Nephron progenitor cell (in vitro differentiated cells): ENCODE results near the gene PLK5.
"Not testable (repeated sequence)": the region's sequence is repeated elsewhere in the genome, so short reads cannot be mapped to it uniquely, and the experiment has no call there.

Experiments
- DNase-seq: peaks from one replicate; pipeline ENCODE4 v3.0.0; 2021
- H3K27ac Mint-ChIP-seq: 2 replicates; pipeline ENCODE4 v1.8.0; 2021; ENCODE audit warnings: mild to moderate bottlenecking, moderate library complexity, mixed read lengths
- H3K27me3 Mint-ChIP-seq: 2 replicates; pipeline ENCODE4 v1.8.0; 2021; ENCODE audit warnings: mild to moderate bottlenecking, low read depth, mixed read lengths; ENCODE audit not compliant: poor library complexity
- H3K36me3 Mint-ChIP-seq: 2 replicates; pipeline ENCODE4 v1.8.0; 2021; ENCODE audit warnings: low read depth, mixed read lengths
- H3K4me1 Mint-ChIP-seq: 2 replicates; pipeline ENCODE4 v1.8.0; 2021; ENCODE audit warnings: mixed read lengths
- H3K4me3 Mint-ChIP-seq: 2 replicates; pipeline ENCODE4 v1.8.0; 2021; ENCODE audit warnings: mild to moderate bottlenecking, moderate library complexity, mixed read lengths
- H3K9me3 Mint-ChIP-seq: 2 replicates; pipeline ENCODE4 v1.8.0; 2021; ENCODE audit warnings: mild to moderate bottlenecking, moderate library complexity, mixed read lengths
- TF ChIP-seq, protein P1 (sequence below): fragments of 200-600 bp; sonication (generic); IDR thresholded peaks from 2 replicates; pipeline ENCODE4 v1.5.0; 2021; ENCODE audit warnings: antibody characterized with exemption

Gene PLK5

DNA sequence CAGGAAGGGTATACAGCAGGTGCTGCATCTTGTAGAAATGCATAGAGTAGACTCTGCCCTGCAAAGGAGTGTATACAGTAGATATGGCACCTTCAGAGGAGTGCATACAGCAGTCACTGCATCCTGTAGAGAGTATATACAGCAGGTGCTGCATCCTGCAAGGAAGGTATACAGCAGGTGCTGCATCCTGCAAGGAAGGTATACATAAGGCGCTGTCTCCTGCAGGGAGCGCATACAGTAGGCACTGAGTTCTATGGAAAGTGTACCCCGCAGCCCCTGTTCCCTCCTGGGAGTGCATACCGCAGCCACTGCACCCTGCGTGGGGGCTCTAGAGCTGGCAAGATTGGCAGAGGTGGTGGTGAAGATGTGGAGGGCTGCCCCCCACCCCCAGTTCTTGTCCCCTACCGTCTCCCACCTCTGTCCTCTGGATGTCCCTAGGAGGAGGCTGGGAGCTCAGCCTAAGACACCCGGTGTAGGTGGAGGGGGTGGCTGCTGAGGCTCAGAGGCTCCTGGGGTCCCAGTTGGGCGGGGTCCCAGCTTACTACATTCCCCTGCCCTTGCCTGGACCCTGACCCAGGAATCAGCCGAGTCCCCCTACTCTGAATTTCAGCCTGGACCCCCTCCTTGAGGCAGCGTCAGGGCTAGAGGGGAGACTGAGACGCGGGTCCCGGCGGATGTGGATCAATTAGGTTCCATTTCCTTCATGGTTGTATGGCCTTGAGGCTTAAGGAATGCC is 8.7 kb upstream of the PLK5 start:
- Mint-ChIP-seq H3K36me3 (no peaks in the 10 kb centered on the region), H3K4me1 (peaks cover 7% of the 10 kb centered on the region), H3K27ac (no peak overlapping the region), H3K9me3 (peaks cover 8% of the 10 kb centered on the region), H3K27me3 (peaks cover 82% of the 10 kb centered on the region), H3K4me3 (no peak overlapping the region)
- DNase-seq: no peak
- TF ChIP-seq, protein P1, sequence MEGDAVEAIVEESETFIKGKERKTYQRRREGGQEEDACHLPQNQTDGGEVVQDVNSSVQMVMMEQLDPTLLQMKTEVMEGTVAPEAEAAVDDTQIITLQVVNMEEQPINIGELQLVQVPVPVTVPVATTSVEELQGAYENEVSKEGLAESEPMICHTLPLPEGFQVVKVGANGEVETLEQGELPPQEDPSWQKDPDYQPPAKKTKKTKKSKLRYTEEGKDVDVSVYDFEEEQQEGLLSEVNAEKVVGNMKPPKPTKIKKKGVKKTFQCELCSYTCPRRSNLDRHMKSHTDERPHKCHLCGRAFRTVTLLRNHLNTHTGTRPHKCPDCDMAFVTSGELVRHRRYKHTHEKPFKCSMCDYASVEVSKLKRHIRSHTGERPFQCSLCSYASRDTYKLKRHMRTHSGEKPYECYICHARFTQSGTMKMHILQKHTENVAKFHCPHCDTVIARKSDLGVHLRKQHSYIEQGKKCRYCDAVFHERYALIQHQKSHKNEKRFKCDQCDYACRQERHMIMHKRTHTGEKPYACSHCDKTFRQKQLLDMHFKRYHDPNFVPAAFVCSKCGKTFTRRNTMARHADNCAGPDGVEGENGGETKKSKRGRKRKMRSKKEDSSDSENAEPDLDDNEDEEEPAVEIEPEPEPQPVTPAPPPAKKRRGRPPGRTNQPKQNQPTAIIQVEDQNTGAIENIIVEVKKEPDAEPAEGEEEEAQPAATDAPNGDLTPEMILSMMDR: no peak

GRCh38 chr19:1516395-1516753 is 7.5 kb upstream of the PLK5 start:
- TF ChIP-seq, protein P1: no peak
- DNase-seq: no peak
- H3K9me3 Mint-ChIP-seq: peaks cover 8% of the 10 kb centered on the region
- peaks cover 78% of the 10 kb centered on the region for H3K27me3 Mint-ChIP-seq
- H3K4me3 Mint-ChIP-seq: no peak overlapping the region
- H3K36me3 Mint-ChIP-seq: no peaks in the 10 kb centered on the region
- no peak overlapping the region for H3K27ac Mint-ChIP-seq
- no peaks in the 10 kb centered on the region for H3K4me1 Mint-ChIP-seq

DNA sequence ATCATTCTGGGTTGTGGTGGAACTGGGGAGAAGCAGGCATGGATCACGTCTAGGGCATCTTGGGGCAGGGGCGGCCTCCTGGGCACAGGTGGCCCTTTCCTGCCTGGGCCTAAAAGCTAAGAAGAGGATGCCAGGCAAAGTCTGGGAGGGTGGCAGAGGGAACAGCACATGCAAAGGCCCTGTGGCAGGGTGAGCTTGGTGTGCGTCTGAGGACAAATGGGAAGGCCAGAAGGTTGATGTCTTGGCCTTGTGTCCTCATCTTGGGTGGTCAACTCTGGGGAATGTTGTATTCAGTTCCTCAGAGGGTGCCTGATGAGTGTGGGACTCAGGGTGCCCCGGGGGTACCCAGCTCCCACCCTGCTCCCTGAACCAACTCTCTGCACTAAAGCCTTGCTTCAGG is 5.4 kb upstream of the PLK5 start:
- no peak overlapping the region for H3K27ac Mint-ChIP-seq
- peaks cover 8% of the 10 kb centered on the region for H3K9me3 Mint-ChIP-seq
- TF ChIP-seq, protein P1: no peak
- no peak for DNase-seq
- H3K4me3 Mint-ChIP-seq: no peak overlapping the region
- H3K4me1 Mint-ChIP-seq: no peaks in the 10 kb centered on the region
- H3K27me3 Mint-ChIP-seq: peaks cover 88% of the 10 kb centered on the region
- H3K36me3 Mint-ChIP-seq: no peaks in the 10 kb centered on the region

DNA sequence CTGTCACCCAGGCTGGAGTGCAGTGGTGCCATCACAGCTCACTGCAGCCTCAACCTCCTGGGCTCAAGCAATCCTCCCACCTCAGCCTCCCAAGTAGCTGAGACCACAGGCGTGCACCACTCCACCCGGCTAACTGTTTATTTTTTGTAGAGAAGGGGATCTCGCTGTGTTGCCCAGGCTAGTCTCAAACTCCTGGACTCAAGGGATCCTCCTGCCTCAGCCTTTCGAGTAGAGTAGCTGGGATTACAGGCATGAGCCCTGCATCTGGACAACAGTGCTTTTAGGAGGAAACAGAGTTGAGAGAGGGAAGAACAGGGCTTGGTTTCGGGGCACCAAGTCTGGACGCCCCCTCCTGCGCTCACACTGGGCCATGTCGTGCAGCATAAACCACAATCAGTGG is 4.1 kb upstream of the PLK5 start:
- not testable (repeated sequence) for H3K27ac Mint-ChIP-seq, H3K4me1 Mint-ChIP-seq, H3K4me3 Mint-ChIP-seq, H3K36me3 Mint-ChIP-seq, DNase-seq, H3K9me3 Mint-ChIP-seq
- H3K27me3 Mint-ChIP-seq: peaks cover 87% of the 10 kb centered on the region

GRCh38 chr19:1520203-1520780 is 3.6 kb upstream of the PLK5 start:
- DNase-seq: no peak
- Mint-ChIP-seq H3K9me3 (peaks cover 8% of the 10 kb centered on the region), H3K4me1 (peaks cover 8% of the 10 kb centered on the region), H3K27ac (no peak overlapping the region), H3K36me3 (no peaks in the 10 kb centered on the region), H3K4me3 (no peak overlapping the region), H3K27me3 (peaks cover 87% of the 10 kb centered on the region)
- TF ChIP-seq, protein P1: no peak

DNA sequence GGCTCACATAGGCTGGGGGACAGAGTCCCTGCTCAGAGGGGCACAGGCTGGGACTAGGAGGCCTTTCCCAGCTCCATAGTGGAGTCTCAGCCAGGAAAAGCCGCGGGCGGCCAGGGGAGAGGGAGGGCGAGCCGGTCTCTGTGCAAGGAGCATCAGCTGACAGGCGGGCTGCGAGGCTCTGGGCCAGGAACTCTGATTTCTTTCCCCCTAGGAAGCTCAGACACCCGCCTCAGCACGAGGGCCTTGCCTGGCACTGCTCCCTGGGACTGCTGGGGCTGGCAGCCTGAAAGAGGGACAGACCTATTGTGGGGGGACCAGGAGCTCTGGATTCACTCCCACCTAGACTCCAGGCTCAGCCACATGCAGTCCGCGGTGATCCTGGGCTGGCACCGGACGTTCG is 2.2 kb upstream of the PLK5 start:
- DNase-seq: no peak
- Mint-ChIP-seq H3K9me3 (peaks cover 5% of the 10 kb centered on the region), H3K27ac (no peak overlapping the region), H3K36me3 (no peaks in the 10 kb centered on the region), H3K27me3 (peaks cover 87% of the 10 kb centered on the region), H3K4me1 (peaks cover 8% of the 10 kb centered on the region), H3K4me3 (no peak overlapping the region)
- TF ChIP-seq, protein P1: no peak
